Neural cell (in vitro differentiated cells): ENCODE results near the gene MYBPC1. TPM values are rescaled to one million over a fixed set of nuclear protein-coding genes. Genes with fewer than 3 reads are reported as not detected.

Experiments used
- H2AFZ ChIP-seq: fragments of 200-600, 300-800 bp; sonication (generic), shearing (Covaris generic); 2 replicates; pipeline ENCODE4 v1.6.0; 2014; ENCODE audit warnings: low read depth, mild to moderate bottlenecking, antibody characterized with exemption, low read length, moderate library complexity
- H3F3A ChIP-seq: fragments of 200-600 bp; shearing (Covaris generic); 2 replicates; pipeline ENCODE4 v1.6.1; 2016; ENCODE audit warnings: mild to moderate bottlenecking, moderate library complexity, mixed read lengths, antibody characterized with exemption, low read length; ENCODE audit not compliant: insufficient read depth, poor library complexity, severe bottlenecking
- H3K27ac ChIP-seq: fragments of 200-600, 300-800 bp; sonication (generic), shearing (Covaris generic); 2 replicates; pipeline ENCODE4 v1.5.1; 2014; ENCODE audit warnings: mild to moderate bottlenecking, low read length, moderate library complexity
- H3K27me3 ChIP-seq: fragments of 300-800, 200-600 bp; sonication (generic), shearing (Covaris generic); 2 replicates; pipeline ENCODE4 v1.6.0; 2014; ENCODE audit warnings: mild to moderate bottlenecking, low read depth, low read length, moderate library complexity; ENCODE audit not compliant: insufficient read depth
- H3K36me3 ChIP-seq: fragments of 300-800, 200-600 bp; sonication (generic), shearing (Covaris generic); 2 replicates; pipeline ENCODE4 v1.5.1; 2014; ENCODE audit warnings: mild to moderate bottlenecking, antibody characterized with exemption, low read length, moderate library complexity; ENCODE audit not compliant: insufficient read depth
- H3K4me2 ChIP-seq: fragments of 300-800, 200-600 bp; sonication (generic), shearing (Covaris generic); 2 replicates; pipeline ENCODE4 v1.6.0; 2014; ENCODE audit warnings: mild to moderate bottlenecking, low read length
- H3K4me3 ChIP-seq: fragments of 300-800, 200-600 bp; sonication (generic), shearing (Covaris generic); 2 replicates; pipeline ENCODE4 v1.5.1; 2014; ENCODE audit warnings: mild to moderate bottlenecking, low read length, moderate library complexity
- H3K79me2 ChIP-seq: fragments of 200-600 bp; shearing (Covaris generic); replicated peaks from 2 replicates; pipeline ENCODE4 v1.6.0; 2014; ENCODE audit warnings: mild to moderate bottlenecking, low read length, moderate library complexity; ENCODE audit not compliant: insufficient read depth
- H3K9ac ChIP-seq: fragments of 300-800, 200-600 bp; sonication (generic), shearing (Covaris generic); 2 replicates; pipeline ENCODE4 v1.6.1; 2016; ENCODE audit warnings: mild to moderate bottlenecking, low read length, mixed read lengths
- H3K9me2 ChIP-seq: fragments of 200-600 bp; shearing (Covaris generic); 2 replicates; pipeline ENCODE4 v1.6.1; 2016; ENCODE audit warnings: mild to moderate bottlenecking, low read length, mixed read lengths; ENCODE audit not compliant: insufficient read depth
- H3K9me3 ChIP-seq: fragments of 200-600, 300-800 bp; sonication (generic), shearing (Covaris generic); 2 replicates; pipeline ENCODE4 v1.6.1; 2016; ENCODE audit warnings: mild to moderate bottlenecking, mixed run types, low read length, moderate library complexity, mixed read lengths
- H4K20me1 ChIP-seq: fragments of 200-600 bp; shearing (Covaris generic); 2 replicates; pipeline ENCODE4 v1.6.1; 2016; ENCODE audit warnings: mild to moderate bottlenecking, mixed run types; ENCODE audit not compliant: insufficient read depth
- EP300 ChIP-seq: fragments of 450-650 bp; conservative IDR thresholded peaks from 2 replicates; pipeline ENCODE4 v1.6.1; 2014; ENCODE audit warnings: antibody characterized with exemption, mild to moderate bottlenecking, moderate library complexity; ENCODE audit not compliant: poor library complexity, severe bottlenecking
- EZH2 ChIP-seq: fragments of 200-600, 300-800 bp; shearing (Covaris generic), sonication (generic); IDR thresholded peaks from 2 replicates; pipeline ENCODE4 v1.6.1; 2014; ENCODE audit warnings: antibody characterized with exemption, low read length, borderline replicate concordance, mild to moderate bottlenecking; ENCODE audit not compliant: insufficient read depth, poor library complexity, severe bottlenecking
- MXI1 ChIP-seq: fragments of 450-650 bp; conservative IDR thresholded peaks from 2 replicates; pipeline ENCODE4 v1.6.1; 2014; ENCODE audit warnings: antibody characterized with exemption, mild to moderate bottlenecking; ENCODE audit not compliant: poor library complexity, severe bottlenecking
- POLR2AphosphoS5 ChIP-seq: IDR thresholded peaks from 2 replicates; pipeline ENCODE4 v1.6.1; 2012
- RAD21 ChIP-seq: fragments of 450-650 bp; conservative IDR thresholded peaks from 2 replicates; pipeline ENCODE4 v1.6.1; 2014; ENCODE audit warnings: antibody characterized with exemption, mild to moderate bottlenecking, moderate library complexity
- SMC3 ChIP-seq: fragments of 450-650 bp; conservative IDR thresholded peaks from 2 replicates; pipeline ENCODE4 v1.6.1; 2014; ENCODE audit warnings: antibody characterized with exemption, mild to moderate bottlenecking, moderate library complexity; ENCODE audit not compliant: poor library complexity
- TAF1 ChIP-seq: IDR thresholded peaks from 2 replicates; pipeline ENCODE4 v1.6.1; 2012; ENCODE audit warnings: low read depth
- polyA plus RNA-seq: library from polyadenylated mRNA; depleted of rRNA; stranded (reverse); fragments of >200 nt; gene quantifications from 2 replicates; pipeline ENCODE4 v1.2.3, GENCODE V29; 2014
- TF ChIP-seq, protein P1 (sequence below): fragments of 450-650 bp; IDR thresholded peaks from 2 replicates; pipeline ENCODE4 v1.5.1; 2014; ENCODE audit warnings: antibody characterized with exemption, mild to moderate bottlenecking, moderate library complexity; ENCODE audit not compliant: poor library complexity, severe bottlenecking
- TF ChIP-seq, protein P2 (sequence below): IDR thresholded peaks from 2 replicates; pipeline ENCODE4 v1.6.1; 2012; ENCODE audit warnings: borderline replicate concordance

The MYBPC1 gene
- polyA plus RNA-seq, 1 donor from 2014 or later: not detected

GRCh38 chr12:101598483-101598882 is 3.7 kb downstream of the MYBPC1 start:
- H3K9me2 ChIP-seq: no peaks in the 10 kb centered on the region
- no peaks in the 10 kb centered on the region for H3K27me3 ChIP-seq
- no peak overlapping the region for H3K27ac ChIP-seq
- no peaks in the 10 kb centered on the region for H3F3A ChIP-seq
- no peaks in the 10 kb centered on the region for H4K20me1 ChIP-seq
- H3K79me2 ChIP-seq: no peaks in the 10 kb centered on the region
- no peaks in the 10 kb centered on the region for H3K36me3 ChIP-seq
- TF ChIP-seq SMC3 (no peak), MXI1 (no peak), RAD21 (no peak), TAF1 (no peak), EP300 (no peak), POLR2AphosphoS5 (no peak), EZH2 (no peak)
- TF ChIP-seq, protein P1, sequence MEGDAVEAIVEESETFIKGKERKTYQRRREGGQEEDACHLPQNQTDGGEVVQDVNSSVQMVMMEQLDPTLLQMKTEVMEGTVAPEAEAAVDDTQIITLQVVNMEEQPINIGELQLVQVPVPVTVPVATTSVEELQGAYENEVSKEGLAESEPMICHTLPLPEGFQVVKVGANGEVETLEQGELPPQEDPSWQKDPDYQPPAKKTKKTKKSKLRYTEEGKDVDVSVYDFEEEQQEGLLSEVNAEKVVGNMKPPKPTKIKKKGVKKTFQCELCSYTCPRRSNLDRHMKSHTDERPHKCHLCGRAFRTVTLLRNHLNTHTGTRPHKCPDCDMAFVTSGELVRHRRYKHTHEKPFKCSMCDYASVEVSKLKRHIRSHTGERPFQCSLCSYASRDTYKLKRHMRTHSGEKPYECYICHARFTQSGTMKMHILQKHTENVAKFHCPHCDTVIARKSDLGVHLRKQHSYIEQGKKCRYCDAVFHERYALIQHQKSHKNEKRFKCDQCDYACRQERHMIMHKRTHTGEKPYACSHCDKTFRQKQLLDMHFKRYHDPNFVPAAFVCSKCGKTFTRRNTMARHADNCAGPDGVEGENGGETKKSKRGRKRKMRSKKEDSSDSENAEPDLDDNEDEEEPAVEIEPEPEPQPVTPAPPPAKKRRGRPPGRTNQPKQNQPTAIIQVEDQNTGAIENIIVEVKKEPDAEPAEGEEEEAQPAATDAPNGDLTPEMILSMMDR: no peak
- TF ChIP-seq, protein P2, sequence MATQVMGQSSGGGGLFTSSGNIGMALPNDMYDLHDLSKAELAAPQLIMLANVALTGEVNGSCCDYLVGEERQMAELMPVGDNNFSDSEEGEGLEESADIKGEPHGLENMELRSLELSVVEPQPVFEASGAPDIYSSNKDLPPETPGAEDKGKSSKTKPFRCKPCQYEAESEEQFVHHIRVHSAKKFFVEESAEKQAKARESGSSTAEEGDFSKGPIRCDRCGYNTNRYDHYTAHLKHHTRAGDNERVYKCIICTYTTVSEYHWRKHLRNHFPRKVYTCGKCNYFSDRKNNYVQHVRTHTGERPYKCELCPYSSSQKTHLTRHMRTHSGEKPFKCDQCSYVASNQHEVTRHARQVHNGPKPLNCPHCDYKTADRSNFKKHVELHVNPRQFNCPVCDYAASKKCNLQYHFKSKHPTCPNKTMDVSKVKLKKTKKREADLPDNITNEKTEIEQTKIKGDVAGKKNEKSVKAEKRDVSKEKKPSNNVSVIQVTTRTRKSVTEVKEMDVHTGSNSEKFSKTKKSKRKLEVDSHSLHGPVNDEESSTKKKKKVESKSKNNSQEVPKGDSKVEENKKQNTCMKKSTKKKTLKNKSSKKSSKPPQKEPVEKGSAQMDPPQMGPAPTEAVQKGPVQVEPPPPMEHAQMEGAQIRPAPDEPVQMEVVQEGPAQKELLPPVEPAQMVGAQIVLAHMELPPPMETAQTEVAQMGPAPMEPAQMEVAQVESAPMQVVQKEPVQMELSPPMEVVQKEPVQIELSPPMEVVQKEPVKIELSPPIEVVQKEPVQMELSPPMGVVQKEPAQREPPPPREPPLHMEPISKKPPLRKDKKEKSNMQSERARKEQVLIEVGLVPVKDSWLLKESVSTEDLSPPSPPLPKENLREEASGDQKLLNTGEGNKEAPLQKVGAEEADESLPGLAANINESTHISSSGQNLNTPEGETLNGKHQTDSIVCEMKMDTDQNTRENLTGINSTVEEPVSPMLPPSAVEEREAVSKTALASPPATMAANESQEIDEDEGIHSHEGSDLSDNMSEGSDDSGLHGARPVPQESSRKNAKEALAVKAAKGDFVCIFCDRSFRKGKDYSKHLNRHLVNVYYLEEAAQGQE: no peak
- no peak overlapping the region for H2AFZ ChIP-seq
- H3K9me3 ChIP-seq: no peaks in the 10 kb centered on the region
- H3K9ac ChIP-seq: no peak overlapping the region
- H3K4me3 ChIP-seq: no peak overlapping the region
- no peak overlapping the region for H3K4me2 ChIP-seq

- Histone ChIP-seq H3K4me2 (no peak overlapping the region), H2AFZ (no peak overlapping the region), H3F3A (no peaks in the 10 kb centered on the region), H3K27ac (no peak overlapping the region), H3K9me3 (no peaks in the 10 kb centered on the region), H4K20me1 (no peaks in the 10 kb centered on the region), H3K9me2 (no peaks in the 10 kb centered on the region), H3K79me2 (no peaks in the 10 kb centered on the region), H3K4me3 (no peak overlapping the region), H3K27me3 (no peaks in the 10 kb centered on the region), H3K9ac (no peak overlapping the region), H3K36me3 (no peaks in the 10 kb centered on the region)
- TF ChIP-seq EP300 (no peak), MXI1 (no peak), SMC3 (no peak), POLR2AphosphoS5 (no peak), TAF1 (no peak), RAD21 (no peak)
Observed at GRCh38 chr12:101599311-101599710, 4.5 kb downstream of the MYBPC1 start.
